ENCODE results near the gene RNF14.

GRCh38 chr5:142012186-142012785 is 43.4 kb downstream of the RNF14 start:
- TF ChIP-seq CTCF (conservative IDR thresholded peaks at IDR 0.05; ENCODE audit: low read length) (peak; percentile 64), EZH2phosphoT487 (IDR thresholded peaks at IDR 0.05; ENCODE audit: borderline replicate concordance) (no peak)
